K562 (cell line): ENCODE measurements around the gene TMEM164. TPM values are rescaled to one million over a fixed set of nuclear protein-coding genes. Genes with fewer than 3 reads are reported as not detected.

Experiments
- BRD9 ChIP-seq: fragments of 450-650 bp; IDR thresholded peaks from 2 replicates; pipeline ENCODE4 v1.6.1; 2018; ENCODE audit warnings: low read depth; ENCODE audit not compliant: partially characterized antibody
- CBFA2T3 ChIP-seq: fragments of 450-650 bp; IDR thresholded peaks from 2 replicates; pipeline ENCODE4 v1.6.1; 2017
- EP300 ChIP-seq: IDR thresholded peaks from 2 replicates; pipeline ENCODE4 v1.6.1; 2012; ENCODE audit warnings: low read length, improper control_type of control experiment
- ETV1 ChIP-seq: fragments of 450-650 bp; conservative IDR thresholded peaks from 2 replicates; pipeline ENCODE4 v1.6.1; 2016; ENCODE audit warnings: missing genetic modification characterization, control low read depth, low read depth, missing compliant biosample characterization
- FOXA3 ChIP-seq, 2 experiments: fragments of 450-650 bp in 1 of 2; sonication (generic) in 1 of 2; formaldehyde crosslinking; IDR thresholded peaks in 1 of 2; conservative IDR thresholded peaks in 1 of 2; 2 replicates each; pipeline versions ENCODE4 v1.4.0 to v1.8.0; 2020 to 2022; ENCODE audit warnings: mild to moderate bottlenecking in 2 of 2, missing genetic modification reagents in 1 of 2
- JUN ChIP-seq, 2 experiments: sonication (generic) in 1 of 2; formaldehyde crosslinking in 1 of 2; IDR thresholded peaks; 2 replicates each; pipeline versions ENCODE4 v1.6.1 to v1.8.0; 2012 to 2022; ENCODE audit warnings: borderline replicate concordance in 2 of 2, mild to moderate bottlenecking in 2 of 2, improper control_type of control experiment in 1 of 2, low read depth in 1 of 2, low read length in 1 of 2, missing genetic modification reagents in 1 of 2
- JUND ChIP-seq, 2 experiments: IDR thresholded peaks; 2 replicates in 1 of 2; 3 replicates in 1 of 2; pipeline ENCODE4 v1.6.1; 2011; ENCODE audit warnings: borderline replicate concordance in 2 of 2, low read depth in 2 of 2, low read length in 2 of 2, improper control_type of control experiment in 1 of 2, missing biosample characterization in 1 of 2, missing genetic modification characterization in 1 of 2, missing genetic modification reagents in 1 of 2
- MCM5 ChIP-seq: fragments of 450-650 bp; IDR thresholded peaks from 2 replicates; pipeline ENCODE4 v1.6.1; 2016; ENCODE audit warnings: low read depth
- NFE2L1 ChIP-seq: fragments of 450-650 bp; IDR thresholded peaks from 2 replicates; pipeline ENCODE4 v1.6.1; 2016; ENCODE audit warnings: missing genetic modification characterization, low read depth, mild to moderate bottlenecking, missing compliant biosample characterization, moderate library complexity, borderline replicate concordance
- POLR2AphosphoS5 ChIP-seq: IDR thresholded peaks from 2 replicates; pipeline ENCODE4 v1.6.1; 2011; ENCODE audit warnings: mild to moderate bottlenecking, low read depth, low read length, moderate library complexity; ENCODE audit not compliant: control insufficient read depth, insufficient read depth
- SMARCE1 ChIP-seq: fragments of 450-650 bp; IDR thresholded peaks from 2 replicates; pipeline ENCODE4 v1.7.1; 2016; ENCODE audit warnings: mild to moderate bottlenecking
- TAF1 ChIP-seq: IDR thresholded peaks from 2 replicates; pipeline ENCODE4 v1.6.1; 2011; ENCODE audit warnings: mild to moderate bottlenecking, low read length, moderate library complexity; ENCODE audit not compliant: insufficient read depth, control insufficient read depth, severe bottlenecking; ENCODE audit errors: extremely low read depth
- ZNF707 ChIP-seq: fragments of 250-450 bp; sonication (Bioruptor Pico); conservative IDR thresholded peaks from 2 replicates; pipeline ENCODE4 v1.8.0; 2022; ENCODE audit warnings: inconsistent platforms, mild to moderate bottlenecking, moderate library complexity
- polyA plus RNA-seq, 8 experiments: library from polyadenylated mRNA; depleted of rRNA in 4 of 8; stranded (reverse) in 5 of 8; unstranded in 3 of 8; fragments of >200 nt; fragmentation: Nextera tagmentation in 2 of 8; fragmentation: Illumina TruSeq in 1 of 8; extraction: Ambion mirVana in 2 of 8; extraction: Trizol in 1 of 8; gene quantifications; 2 replicates each; pipeline versions ENCODE4 v1.2.1 to v1.2.3, GENCODE V29; 2011 to 2014; ENCODE audit warnings: inconsistent platforms in 1 of 8, missing spikeins in 1 of 8
- total RNA-seq, 7 experiments: library from RNA; depleted of rRNA in 6 of 7; stranded (reverse); fragments of >200 nt in 6 of 7; fragmentation: Illumina TruSeq in 2 of 7; extraction: Trizol in 2 of 7; gene quantifications; 2 replicates each; pipeline versions ENCODE4 v1.2.1 to v1.2.3, GENCODE V29; 2011 to 2021; ENCODE audit warnings: low replicate concordance in 1 of 7
- TF ChIP-seq, protein P1 (sequence below): fragments of 450-650 bp; formaldehyde crosslinking; IDR thresholded peaks from 2 replicates; pipeline ENCODE4 v1.4.0; 2020; ENCODE audit warnings: mild to moderate bottlenecking, moderate library complexity
- TF ChIP-seq, protein P2 (sequence below): fragments of 250-450 bp; sonication (Bioruptor Pico); IDR thresholded peaks from 2 replicates; pipeline ENCODE4 v1.5.0; 2021; ENCODE audit warnings: mild to moderate bottlenecking, moderate library complexity
- TF ChIP-seq, protein P3 (sequence below): fragments of 200-400 bp; formaldehyde crosslinking; IDR thresholded peaks from 2 replicates; pipeline ENCODE4 v1.6.1; 2017; ENCODE audit warnings: mild to moderate bottlenecking, low read depth, low read length, moderate library complexity
- TF ChIP-seq, protein P4 (sequence below): IDR thresholded peaks from 3 replicates; pipeline ENCODE4 v1.6.1; 2011; ENCODE audit warnings: borderline replicate concordance, mild to moderate bottlenecking; ENCODE audit not compliant: insufficient read length, insufficient read depth

Gene TMEM164
- total and polyA plus RNA-seq, 9 of the 15 experiments (the other 6 are each of a cell fraction or from before 2014, with no cell fraction given) = 2.4 to 57.3 (median 23.1) TPM

DNA sequence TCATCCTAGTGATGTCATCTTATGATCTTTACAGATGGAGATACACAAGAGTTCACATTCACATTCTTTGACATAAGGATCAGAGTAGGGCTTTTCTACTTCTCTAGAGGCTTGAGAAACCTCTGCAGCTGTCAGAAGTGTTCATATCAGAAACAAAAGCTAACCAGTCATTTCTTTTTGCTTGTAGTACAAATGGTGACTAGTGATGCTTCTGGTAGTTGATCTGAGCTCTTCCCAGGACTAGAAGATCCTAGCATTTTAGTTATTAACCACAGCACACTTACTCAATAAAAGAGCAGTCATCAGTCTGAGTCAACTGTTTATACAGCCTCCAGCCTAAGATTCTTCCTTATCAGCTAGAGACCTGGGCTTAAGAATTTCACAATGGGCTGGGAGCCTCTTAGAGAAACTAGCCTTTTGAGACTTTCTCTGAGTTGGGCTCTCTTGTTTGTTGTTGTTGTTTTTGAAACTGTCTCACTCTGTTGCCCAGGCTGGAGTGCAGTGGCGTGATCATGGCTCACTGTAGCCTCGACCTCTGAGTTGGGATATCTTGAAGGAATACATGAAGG lies 84.1 kb downstream of the TMEM164 start (continued):
- TF ChIP-seq SMARCE1 = peak; percentile 53
- TF ChIP-seq JUN (IDR thresholded peaks at IDR 0.05; ENCODE audit: borderline replicate concordance, low read depth, low read length) = peak; percentile 38; the same call in 1 of the 2 replicates
- no peak for TF ChIP-seq JUN (CRISPR knock-in tag; IDR thresholded peaks at IDR 0.05; ENCODE audit: borderline replicate concordance)
- no peak for TF ChIP-seq BRD9
- TF ChIP-seq, protein P1, sequence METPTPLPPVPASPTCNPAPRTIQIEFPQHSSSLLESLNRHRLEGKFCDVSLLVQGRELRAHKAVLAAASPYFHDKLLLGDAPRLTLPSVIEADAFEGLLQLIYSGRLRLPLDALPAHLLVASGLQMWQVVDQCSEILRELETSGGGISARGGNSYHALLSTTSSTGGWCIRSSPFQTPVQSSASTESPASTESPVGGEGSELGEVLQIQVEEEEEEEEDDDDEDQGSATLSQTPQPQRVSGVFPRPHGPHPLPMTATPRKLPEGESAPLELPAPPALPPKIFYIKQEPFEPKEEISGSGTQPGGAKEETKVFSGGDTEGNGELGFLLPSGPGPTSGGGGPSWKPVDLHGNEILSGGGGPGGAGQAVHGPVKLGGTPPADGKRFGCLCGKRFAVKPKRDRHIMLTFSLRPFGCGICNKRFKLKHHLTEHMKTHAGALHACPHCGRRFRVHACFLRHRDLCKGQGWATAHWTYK (CRISPR knock-in tag) = no peak
- TF ChIP-seq JUND (IDR thresholded peaks at IDR 0.05; ENCODE audit: borderline replicate concordance, low read depth, low read length) = peak; percentile 58; the same call in 1 of the 2 replicates
- 0 out of 3 replicates have a peak, but pooled peaks have one; percentile 19 for TF ChIP-seq JUND (tag; IDR thresholded peaks at IDR 0.05; ENCODE audit: borderline replicate concordance, low read depth, low read length)
- TF ChIP-seq ETV1 (tag) = no peak
- TF ChIP-seq, protein P2, sequence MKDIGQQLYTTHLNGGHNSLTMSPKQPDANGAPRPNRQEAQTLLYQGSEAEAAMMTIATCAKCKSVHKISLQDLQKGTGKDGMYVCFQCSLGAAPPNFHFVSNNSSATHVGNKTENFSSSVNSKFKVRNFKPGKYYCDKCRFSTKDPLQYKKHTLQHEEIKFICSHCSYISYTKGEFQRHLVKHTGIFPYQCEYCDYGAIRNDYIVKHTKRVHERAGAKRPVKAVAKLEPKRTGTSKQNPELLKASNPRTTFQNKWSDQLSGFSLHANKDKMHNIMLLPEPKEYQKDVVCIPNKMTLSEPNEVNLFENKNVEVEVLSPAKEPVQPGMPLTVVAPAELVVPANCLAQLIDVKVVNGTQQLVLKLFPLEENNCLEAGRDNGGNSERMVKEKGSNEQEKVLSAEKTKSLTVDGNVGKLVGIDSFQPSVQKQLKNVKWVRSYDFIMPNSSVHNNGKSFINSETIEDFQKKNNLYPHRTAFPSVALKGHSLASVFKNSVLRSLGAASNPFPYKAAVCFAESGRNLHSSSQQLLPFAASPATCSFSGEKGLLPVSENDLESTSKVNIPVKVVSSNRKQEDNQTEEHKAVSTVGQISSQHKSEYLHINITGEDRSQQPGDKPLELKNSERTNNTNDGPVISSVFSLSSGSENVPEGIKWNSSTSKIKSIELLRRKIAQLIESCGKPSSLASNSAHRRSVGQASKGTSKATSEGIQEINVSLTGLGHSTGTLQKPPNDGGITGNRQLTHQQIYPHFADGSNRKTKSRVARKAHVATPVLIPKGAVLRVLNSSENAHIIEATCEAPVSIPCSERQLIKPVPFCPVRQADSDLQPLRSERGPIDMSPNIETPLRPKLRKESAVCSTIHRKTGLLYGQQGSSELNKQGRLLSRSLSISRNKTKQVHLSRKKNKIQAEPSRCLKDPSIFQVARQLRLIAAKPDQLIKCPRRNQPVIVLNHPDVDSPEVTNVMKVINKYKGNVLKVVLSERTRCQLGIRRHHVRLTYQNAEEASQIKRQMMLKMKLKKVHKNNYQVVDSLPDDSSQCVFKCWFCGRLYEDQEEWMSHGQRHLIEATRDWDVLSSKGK (CRISPR knock-in tag) = no peak
- no peak for TF ChIP-seq TAF1
- TF ChIP-seq, protein P3, sequence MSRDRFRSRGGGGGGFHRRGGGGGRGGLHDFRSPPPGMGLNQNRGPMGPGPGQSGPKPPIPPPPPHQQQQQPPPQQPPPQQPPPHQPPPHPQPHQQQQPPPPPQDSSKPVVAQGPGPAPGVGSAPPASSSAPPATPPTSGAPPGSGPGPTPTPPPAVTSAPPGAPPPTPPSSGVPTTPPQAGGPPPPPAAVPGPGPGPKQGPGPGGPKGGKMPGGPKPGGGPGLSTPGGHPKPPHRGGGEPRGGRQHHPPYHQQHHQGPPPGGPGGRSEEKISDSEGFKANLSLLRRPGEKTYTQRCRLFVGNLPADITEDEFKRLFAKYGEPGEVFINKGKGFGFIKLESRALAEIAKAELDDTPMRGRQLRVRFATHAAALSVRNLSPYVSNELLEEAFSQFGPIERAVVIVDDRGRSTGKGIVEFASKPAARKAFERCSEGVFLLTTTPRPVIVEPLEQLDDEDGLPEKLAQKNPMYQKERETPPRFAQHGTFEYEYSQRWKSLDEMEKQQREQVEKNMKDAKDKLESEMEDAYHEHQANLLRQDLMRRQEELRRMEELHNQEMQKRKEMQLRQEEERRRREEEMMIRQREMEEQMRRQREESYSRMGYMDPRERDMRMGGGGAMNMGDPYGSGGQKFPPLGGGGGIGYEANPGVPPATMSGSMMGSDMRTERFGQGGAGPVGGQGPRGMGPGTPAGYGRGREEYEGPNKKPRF = no peak
- TF ChIP-seq MCM5 = no peak
- 0 out of 4 replicates have a peak, but pooled peaks of 1 of the 2 experiments have one; percentile 40 for TF ChIP-seq FOXA3 (CRISPR knock-in tag; conservative IDR thresholded peaks at IDR 0.05 in 1 of 2, IDR thresholded peaks at IDR 0.05 in 1 of 2)
- TF ChIP-seq ZNF707 (CRISPR knock-in tag) = no peak
- TF ChIP-seq POLR2AphosphoS5 = 0 out of 2 replicates have a peak, but pooled peaks have one; percentile 17
- TF ChIP-seq EP300 = peak; percentile 5; the same call in 1 of the 2 replicates
- peak; percentile 63 for TF ChIP-seq CBFA2T3
- TF ChIP-seq, protein P4, sequence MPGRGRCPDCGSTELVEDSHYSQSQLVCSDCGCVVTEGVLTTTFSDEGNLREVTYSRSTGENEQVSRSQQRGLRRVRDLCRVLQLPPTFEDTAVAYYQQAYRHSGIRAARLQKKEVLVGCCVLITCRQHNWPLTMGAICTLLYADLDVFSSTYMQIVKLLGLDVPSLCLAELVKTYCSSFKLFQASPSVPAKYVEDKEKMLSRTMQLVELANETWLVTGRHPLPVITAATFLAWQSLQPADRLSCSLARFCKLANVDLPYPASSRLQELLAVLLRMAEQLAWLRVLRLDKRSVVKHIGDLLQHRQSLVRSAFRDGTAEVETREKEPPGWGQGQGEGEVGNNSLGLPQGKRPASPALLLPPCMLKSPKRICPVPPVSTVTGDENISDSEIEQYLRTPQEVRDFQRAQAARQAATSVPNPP = no peak
- no peak for TF ChIP-seq NFE2L1 (tag)
